Peyer's patch (tissue), 4 donors: ENCODE results near the gene PDZK1IP1.

ENCODE experiments used
- POLR2A ChIP-seq, 2 donors: fragments of 450-650 bp; IDR thresholded peaks; one replicate each; pipeline ENCODE4 v1.5.1; 2017; ENCODE audit warnings: antibody characterized with exemption in 2 of 2, mild to moderate bottlenecking in 2 of 2, moderate library complexity in 2 of 2
- TF ChIP-seq, protein P1 (sequence below), 6 experiments: fragments of 450-650 bp in 4 of 6; fragments of 200-600 bp in 2 of 6; sonication (generic) in 1 of 6; IDR thresholded peaks; one replicate each; pipeline ENCODE4 v1.5.1; 2017 to 2019; ENCODE audit warnings: antibody characterized with exemption in 6 of 6, mild to moderate bottlenecking in 3 of 6, moderate library complexity in 1 of 6

DNA sequence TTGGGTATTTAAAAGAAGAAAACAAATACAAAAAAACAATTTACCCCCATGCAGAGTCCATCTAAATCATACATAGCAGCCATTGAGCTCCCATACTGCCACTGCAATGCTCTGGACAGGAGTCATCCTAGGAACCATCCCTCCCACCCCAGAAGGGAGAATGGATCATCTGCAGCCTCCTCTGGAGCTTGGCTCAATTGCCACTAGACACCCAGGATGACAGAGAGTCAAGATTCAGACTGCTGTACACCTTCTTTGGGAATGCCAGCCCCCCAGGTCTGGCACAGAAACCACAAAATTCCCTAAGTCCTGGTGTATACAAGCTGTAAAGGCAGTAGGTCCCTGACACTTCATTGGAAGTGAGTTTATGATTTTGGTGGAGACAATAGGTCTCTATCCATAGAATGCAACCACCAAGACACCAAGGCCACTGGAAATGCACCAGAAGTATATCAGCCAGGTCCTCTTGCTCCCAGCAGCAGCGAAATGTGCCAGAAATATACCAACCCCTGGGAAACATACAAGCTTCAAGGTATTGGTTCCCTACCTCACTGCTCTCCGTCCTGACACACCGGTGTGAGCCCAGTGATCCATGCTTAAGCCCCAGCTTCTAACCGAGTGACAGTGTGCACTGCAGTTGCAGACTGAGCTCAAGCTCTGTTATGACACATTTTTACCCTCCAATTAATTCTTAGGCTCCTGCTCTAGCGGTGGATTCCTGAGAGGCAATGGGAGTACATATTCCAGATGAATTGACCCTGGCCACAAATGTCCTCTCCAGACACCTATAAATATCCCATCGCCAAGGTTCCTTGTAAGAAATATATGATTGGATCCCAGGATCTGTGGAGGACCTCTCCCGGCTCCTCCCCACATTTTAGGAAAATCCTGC lies 37.8 kb upstream of the PDZK1IP1 start:
- TF ChIP-seq POLR2A (IDR thresholded peaks at IDR 0.05): no peak
- TF ChIP-seq, protein P1, sequence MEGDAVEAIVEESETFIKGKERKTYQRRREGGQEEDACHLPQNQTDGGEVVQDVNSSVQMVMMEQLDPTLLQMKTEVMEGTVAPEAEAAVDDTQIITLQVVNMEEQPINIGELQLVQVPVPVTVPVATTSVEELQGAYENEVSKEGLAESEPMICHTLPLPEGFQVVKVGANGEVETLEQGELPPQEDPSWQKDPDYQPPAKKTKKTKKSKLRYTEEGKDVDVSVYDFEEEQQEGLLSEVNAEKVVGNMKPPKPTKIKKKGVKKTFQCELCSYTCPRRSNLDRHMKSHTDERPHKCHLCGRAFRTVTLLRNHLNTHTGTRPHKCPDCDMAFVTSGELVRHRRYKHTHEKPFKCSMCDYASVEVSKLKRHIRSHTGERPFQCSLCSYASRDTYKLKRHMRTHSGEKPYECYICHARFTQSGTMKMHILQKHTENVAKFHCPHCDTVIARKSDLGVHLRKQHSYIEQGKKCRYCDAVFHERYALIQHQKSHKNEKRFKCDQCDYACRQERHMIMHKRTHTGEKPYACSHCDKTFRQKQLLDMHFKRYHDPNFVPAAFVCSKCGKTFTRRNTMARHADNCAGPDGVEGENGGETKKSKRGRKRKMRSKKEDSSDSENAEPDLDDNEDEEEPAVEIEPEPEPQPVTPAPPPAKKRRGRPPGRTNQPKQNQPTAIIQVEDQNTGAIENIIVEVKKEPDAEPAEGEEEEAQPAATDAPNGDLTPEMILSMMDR (IDR thresholded peaks at IDR 0.05): no peak
